NCI-H1048 (cell line): ENCODE results near the gene MBNL2.

Experiments
- DNase-seq: peaks from one replicate; lab custom pipeline; 2025; lab: John Stamatoyannopoulos, UW

MBNL2 gene

GRCh38 chr13:97253581-97254293, 31.6 kb downstream of the MBNL2 start:
- no peak for DNase-seq

DNA sequence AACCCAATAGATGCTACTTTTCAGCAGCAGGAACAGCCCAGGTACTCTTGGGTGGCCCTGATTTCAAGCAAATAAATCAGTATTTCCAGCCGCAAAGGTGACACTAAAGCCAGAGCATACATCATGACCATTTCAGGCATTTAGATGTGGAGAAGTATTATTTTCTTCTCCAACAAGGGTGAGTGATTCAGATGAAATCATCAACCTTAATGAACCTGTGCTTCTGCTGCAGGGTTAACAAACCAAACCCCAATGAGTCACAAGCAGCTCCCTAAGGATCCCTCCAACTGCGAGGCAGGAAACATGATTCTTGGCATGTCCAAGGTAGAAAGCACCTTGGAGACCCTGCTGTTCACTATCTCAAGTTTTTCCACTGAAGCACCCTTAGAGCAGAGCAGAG, 32.7 kb downstream of the MBNL2 start:
- no peak for DNase-seq

- no peak for DNase-seq
Observed at GRCh38 chr13:97255515-97256021, 33.4 kb downstream of the MBNL2 start.

GRCh38 chr13:97256343-97256783, 34.2 kb downstream of the MBNL2 start:
- no peak for DNase-seq

- no peak for DNase-seq
Observed at GRCh38 chr13:97257228-97257755, 35.2 kb downstream of the MBNL2 start.

GRCh38 chr13:97257800-97258799, 36.0 kb downstream of the MBNL2 start:
- no peak for DNase-seq

- DNase-seq = no peak
Observed at GRCh38 chr13:97258801-97259200, 36.7 kb downstream of the MBNL2 start.

DNA sequence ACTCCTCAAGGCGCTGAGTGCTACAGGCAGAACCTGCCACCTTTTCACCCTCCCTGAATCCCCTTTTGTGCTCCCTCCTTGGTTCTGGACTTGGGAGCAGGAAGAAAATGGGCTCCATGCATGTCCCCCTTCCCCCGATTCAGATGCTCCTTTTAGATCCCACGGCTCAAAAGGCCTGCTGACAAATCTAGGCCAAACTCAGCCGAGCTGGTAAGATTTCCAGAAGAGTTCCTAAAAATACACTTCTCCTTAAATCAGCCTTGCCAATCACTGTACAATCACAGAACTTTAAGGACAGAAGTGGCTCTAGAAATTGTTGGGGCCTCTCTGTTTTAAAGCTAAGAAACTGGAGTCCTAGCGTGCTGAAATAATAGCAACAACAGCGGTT, 37.3 kb downstream of the MBNL2 start:
- DNase-seq = no peak

DNA sequence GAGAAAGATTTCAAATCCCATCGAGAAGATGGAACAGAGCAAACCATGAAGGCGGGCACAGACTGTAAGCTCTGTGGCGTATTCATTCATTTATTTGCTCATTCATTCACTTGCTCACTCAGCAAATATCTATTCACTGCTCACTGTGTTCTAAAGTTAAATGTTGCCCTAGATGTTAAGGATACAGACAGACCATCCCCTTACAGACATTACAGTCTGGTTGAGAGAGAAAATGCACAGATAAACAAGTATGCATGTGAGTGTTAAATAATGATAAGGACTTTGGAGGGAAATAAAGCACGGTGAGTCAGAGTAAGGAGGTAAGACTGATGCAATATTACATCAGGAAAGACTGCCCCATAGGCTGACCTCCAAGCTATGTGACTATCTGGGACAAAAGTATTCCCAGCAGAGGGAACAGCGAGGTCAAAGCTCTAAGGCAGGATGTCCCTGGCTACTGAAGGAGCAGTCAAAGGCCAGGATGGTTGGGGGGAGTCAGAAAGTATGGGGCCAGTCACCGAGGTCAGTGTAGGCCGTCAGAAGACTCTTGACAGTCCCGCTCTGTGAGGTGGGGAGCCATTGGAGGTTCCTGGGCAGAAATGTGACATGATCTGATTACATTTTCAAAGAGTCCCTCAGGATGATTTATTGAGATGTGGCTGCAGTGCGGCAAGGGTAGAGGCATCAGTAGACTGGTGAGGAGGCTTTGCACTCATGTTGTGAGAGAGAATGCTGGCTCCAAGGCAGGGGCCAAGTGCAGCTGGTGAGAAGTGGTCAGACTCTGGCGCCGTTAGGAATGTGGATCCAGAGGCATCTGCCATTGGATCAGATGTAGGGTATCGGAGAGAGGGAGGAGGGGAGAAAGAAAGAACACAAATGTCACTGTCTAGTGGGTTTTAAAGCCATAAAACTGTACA, 37.9 kb downstream of the MBNL2 start:
- no peak for DNase-seq

DNA sequence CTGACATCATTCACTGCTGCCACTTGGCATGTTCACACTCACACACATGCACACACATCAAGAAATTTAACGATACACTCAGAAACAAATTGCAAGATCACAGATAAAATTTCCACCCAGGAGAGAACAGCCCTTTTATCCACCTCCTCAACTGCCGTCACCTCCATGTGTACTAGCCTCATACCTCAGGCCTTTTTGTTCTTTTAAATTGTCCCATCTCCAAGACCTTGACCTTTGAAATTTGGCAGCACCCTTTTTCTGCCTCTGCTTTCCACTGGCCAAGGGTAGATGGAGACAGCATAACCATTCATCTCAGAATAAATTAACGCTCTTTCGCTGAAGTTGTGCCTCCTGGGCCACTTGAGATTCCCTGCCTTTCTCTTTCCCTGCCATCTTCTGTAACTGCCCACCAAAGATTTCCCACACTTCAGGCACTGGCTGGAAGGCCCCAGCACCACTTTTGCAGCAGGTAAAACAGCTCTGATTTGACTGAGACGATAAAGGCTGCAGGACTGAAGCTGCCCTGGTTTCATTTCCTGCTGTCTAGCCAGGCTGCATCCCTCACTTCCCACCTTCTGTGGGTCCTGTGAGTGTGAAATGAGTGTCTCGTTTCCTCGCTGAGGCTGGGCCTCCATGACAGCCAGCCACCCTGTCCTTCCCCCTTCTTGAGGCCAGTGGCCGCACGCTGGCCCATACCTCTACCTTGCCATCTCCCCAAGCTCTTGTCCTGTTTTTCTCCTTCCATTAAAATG, 39.3 kb downstream of the MBNL2 start:
- no peak for DNase-seq

DNA sequence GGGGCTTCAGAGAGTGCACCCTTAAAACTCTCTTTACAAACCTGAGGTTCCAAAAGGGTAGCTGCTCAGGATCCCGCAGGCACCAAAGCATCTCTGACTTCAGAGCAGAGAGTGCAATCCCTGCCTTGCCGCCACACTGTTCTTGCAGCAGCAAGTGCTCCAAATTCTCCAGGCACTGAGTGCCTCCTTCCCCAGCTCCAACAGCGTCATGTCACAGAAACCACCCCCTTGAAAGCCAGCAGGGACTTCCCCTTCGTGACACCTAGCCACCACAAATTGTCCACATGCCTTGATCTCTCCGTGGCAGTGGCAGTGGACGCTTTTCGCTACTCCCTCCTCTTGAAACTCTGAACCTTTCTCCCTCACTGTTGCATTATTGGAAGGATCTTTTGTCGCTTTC, 39.9 kb downstream of the MBNL2 start:
- DNase-seq = no peak

DNA sequence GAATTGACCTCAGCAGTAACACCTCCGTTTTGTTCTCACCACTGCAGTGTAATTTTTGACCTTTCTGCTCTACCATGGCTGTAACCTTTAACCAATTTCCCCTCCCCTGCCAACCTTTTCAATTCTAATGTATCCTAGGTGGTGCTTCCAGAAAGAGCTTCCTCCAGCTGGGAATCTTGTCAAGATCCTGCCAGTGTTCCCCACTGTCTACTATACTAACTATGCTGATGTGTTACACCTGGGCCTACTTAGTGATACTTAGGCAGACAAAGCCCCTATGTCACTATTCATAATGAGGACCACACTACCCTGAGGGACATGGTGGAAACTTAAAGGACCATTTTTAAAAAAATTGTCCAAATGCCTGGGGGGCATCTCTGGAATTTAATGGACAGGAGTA, 41.0 kb downstream of the MBNL2 start:
- no peak for DNase-seq

DNA sequence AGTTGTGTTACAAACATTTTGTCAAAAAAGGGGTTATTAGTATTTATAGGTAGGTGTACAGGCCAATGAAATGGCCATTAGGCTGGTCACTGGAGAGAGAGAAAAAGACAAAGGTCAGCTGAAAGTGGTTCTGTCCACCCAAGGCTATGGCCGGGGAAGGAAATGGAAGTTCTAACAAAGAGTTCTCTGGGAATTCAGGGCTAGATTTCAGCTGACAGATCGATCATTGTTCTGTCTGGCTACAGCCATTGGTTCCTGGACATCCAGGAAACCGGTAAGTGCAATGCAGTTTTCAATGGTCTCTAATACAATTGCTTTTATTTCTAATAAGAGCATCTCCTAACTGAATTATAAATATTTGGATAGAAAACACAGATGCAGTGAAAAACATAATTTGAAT, 42.5 kb downstream of the MBNL2 start:
- DNase-seq = no peak

- no peak for DNase-seq
Observed at GRCh38 chr13:97266332-97266731, 44.2 kb downstream of the MBNL2 start.

- DNase-seq = no peak
Observed at GRCh38 chr13:97266772-97267417, 44.8 kb downstream of the MBNL2 start.

- DNase-seq = no peak
Observed at GRCh38 chr13:97267418-97268059, 45.4 kb downstream of the MBNL2 start.

DNA sequence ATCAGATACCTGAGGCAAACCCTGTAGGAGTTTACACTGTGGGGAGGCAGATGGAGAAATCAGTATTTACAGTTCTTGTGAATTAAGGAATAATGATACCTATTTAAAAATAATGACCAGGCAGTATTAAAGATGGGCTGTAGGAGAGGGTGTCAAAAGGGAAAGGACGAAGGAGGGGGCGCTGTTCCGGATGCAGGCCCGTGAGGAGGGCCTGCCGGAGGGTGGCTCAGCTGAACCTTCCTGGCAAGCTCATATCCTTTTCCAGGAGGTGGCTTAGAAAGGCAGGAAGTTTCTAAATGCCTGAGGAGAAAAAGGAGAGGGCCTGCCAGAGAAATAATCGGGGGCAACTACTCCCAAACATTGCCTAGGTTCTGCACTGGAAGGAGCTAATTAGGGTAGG, 46.6 kb downstream of the MBNL2 start:
- no peak for DNase-seq

GRCh38 chr13:97269603-97270002, 47.5 kb downstream of the MBNL2 start:
- no peak for DNase-seq

- no peak for DNase-seq
Observed at GRCh38 chr13:97272526-97272925, 50.4 kb downstream of the MBNL2 start.

DNA sequence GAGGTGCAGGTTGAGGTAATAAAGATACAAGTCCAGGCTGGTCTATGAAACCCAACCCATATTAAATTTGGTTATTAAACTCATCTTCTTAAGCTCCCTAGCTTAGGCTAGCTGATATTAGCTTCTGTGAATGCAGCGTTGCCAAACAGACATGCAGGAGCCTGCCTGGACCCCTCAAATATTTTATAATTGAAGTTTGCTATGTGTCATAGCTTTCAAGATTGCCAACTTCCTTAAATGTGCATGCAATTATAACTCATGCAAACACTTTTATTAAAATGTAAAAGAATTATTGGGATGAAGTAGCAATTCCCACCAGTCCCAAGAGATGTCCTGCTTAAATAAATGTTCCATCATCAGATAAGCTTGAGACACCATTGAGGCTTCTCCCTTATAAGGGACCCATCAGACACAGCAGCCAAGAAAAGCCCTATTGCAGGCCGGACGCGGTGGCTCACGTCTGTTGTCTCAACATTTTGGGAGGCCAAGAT, 51.3 kb downstream of the MBNL2 start:
- peak; percentile 56 for DNase-seq
